NCI-H2029 treated with DMSO at 0.1 percent for 48 hours (cell line): ENCODE data around the gene GGN.
"Not testable (repeated sequence)": the region's sequence is repeated elsewhere in the genome, so short reads cannot be mapped to it uniquely, and the experiment has no call there.

Experiments used
- DNase-seq: peaks from one replicate; lab custom pipeline; 2025; lab: John Stamatoyannopoulos, UW

Gene GGN, protein sequence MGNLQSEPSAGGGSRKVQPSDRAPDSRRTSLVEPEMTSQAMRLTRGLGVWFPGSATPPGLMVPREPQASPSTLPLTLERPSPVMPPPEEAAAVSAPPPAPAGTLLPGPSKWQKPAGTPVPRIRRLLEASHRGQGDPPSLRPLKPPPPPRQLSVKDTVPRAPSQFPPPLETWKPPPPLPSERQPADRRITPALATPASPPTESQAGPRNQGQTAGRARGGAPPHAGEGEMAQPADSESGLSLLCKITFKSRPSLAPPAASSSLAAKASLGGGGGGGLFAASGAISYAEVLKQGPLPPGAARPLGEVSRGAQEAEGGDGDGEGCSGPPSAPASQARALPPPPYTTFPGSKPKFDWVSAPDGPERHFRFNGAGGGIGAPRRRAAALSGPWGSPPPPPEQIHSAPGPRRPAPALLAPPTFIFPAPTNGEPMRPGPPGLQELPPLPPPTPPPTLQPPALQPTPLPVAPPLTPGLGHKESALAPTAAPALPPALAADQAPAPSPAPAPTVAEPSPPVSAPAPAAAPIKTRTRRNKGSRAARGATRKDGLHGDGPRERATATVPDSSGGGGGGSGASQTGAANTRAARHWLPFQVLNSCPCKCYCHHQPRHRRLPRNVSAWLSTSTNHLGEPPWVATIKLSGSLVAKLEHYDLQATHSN

DNA sequence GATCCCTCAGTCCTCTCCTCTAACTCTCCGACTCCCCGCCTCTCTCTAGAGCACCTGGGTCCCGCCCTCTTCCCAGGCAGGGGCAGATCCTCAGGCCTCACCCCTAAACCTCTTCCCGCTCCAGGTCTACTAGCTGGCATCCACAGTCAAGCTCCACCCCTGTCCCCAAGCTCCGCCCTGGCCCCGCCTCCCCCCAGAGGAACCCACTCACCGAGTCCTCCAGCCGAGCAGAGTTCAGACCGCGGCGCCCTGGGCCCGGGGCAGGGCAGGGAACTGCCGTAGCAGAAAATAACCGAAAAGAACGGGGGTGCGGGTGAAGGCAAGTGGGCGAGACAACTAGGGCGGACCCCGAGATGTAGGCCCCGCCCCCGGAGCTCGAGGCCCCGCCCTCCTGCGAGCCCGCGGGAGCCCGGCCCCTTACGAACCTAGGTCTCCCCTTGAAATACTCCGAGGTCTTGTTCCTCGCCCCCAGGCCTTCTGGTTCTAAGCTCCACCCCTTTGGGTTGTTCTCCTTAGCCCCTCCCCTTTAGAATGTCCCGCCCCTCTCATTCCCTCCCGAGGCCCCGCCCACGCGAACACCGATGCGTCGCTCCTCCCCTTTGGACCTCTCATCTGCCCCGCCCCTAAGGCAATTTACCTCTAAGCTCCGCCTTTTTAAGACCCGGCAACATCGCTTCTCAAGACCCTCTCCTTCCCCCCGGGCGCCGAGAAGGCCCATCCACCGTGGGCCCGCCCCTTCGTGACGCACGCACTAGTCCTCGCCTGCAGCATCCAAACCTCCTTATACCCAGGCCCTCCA, at the start of gene GGN:
TSS of gene GGN (minus strand) at position 485 of the 799 bp plus-strand sequence. CDS start 773 bp downstream, outside the sequence.
- peak; percentile 45 for DNase-seq

DNA sequence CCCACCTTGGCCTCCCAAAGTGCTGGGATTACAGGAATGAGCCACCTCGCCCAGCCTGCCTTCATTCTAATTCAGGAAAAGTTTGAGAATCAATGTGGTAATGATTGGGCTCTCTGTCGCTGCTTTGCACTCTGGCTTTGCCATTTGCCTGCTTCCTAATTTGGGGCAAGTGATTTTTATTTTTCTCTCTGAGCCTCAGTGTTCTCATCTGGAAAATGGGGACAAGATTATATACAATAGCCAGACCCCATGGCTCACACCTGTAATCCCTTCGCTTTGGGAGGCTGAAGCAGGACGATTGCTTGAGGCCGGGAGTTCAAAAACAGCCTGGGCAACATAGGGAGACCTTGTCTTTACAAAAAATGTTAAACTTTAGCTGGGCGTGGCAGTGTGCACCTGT, 49.5 kb upstream of the GGN start:
- no peak for DNase-seq

DNA sequence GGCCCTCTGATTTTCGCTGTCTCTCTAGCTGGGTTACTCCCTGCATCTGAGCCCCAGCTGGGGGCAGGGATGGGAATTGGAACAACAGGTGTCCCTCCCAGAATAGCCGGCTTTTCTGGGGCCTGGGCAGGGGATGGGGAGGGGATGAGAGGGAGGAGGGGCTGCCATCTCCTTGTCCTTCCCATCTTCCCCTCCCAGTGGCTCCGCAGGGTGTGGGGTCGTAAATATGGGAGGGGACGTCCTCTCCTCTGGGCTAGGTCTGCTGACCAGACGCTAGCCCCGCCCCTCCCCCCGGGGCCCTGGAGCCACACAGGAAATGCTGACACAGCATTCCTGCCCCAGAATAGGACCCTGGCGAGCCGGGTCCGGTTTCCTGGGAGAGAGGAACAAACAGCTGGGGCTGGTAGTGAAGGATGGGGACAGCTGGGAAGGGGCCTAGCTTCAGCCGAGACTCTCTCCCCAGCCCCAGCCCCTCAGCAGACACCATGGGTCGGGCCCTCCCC, 46.8 kb upstream of the GGN start:
- DNase-seq: no peak

DNA sequence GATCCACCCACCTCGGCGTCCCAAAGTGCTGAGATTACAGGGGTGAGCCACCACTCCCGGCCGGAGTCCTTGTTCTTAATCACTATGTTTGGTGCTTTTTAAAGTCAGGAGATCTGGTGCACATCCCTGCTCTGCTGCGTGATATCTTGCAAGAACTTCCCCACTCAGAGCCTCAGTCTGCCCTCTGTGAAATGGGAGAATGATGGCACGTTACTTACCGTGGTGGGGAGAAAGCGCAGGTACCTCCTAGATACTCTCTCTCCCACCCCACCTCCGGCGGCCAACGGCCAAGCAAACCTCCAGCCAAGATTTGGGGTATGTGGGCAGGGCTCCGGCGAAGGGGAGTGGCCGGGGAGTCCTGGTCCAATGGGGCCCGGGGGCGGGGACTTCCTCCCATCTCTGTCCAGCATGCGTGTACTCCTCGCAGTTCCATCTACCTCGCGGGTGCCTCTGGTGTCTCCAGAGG, 45.5 kb upstream of the GGN start, which contains the start of gene RYR1:
TSS of gene RYR1 (plus strand) at position 424 of the 466 bp plus-strand sequence. CDS start 139 bp downstream, outside the sequence.
- no peak for DNase-seq

DNA sequence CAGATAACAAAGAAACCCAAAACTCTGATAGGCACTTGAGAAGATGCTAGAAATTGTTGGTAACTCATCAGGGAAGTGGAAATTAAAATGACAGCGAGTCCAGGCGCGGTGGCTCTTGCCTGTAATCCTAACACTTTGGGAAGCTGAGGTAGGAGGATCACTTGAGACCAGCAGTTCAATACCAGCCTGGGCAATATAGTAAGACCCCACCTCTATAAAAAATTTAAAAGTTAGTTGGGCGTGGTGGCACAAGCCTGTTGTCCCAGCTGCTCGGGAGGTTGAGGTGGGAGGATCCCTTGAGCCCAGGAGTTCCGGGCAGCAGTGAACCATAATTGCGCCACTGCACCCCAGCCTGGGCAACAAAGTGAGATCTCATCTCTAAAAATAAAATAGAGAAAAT, 43.1 kb upstream of the GGN start:
- DNase-seq: no peak

DNA sequence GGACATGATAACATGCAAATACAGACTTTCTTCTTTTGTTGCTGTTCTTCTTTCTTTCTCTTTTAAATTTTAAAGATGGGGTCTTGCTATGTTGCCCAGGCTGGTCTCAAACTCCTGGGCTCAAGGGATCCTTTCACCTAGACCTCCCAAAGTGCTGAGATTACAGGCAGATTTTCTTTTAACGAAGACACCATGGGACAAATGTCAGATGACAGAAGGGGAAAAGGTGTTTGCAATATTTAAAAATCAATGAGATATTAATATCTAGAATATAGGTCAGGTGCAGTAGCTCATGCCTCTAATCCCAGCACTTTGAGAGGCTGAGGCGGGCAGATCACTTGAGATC, 42.0 kb upstream of the GGN start:
- DNase-seq: no peak

DNA sequence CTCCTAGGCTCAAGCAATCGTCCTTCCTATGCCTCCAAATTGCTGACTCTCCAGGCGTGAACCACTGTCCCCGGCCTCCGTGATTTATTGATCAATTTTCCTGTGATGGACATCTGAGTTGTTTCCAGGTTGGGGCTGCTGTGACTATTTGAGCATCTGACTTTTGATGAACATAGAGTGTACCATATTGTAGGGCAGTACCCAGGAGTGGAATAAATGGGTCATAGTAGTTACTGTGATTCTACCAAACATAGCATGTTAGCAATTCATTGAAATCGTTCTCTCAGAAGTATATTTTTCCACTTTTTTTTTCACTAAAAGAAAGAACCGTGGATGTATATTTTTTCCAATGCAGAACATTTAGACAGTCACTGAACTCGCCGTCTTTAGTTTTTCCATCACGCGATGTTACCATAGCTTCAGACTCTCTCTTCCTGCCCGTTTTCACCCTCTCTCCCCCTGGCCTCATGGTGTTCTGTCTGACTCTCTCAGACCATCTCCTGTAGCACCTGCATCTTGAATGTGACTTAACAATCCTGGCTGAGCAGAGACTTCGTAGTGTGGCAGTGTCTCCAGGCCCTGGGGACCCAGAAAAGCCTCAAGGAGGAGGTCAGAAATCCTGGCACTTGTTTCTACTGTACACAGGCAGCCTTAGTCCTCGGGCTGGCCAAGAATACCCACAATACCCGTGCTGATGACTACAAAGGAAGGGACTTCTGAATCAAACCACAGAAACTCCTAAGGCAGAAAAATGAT, 41.4 kb upstream of the GGN start:
- DNase-seq: no peak

DNA sequence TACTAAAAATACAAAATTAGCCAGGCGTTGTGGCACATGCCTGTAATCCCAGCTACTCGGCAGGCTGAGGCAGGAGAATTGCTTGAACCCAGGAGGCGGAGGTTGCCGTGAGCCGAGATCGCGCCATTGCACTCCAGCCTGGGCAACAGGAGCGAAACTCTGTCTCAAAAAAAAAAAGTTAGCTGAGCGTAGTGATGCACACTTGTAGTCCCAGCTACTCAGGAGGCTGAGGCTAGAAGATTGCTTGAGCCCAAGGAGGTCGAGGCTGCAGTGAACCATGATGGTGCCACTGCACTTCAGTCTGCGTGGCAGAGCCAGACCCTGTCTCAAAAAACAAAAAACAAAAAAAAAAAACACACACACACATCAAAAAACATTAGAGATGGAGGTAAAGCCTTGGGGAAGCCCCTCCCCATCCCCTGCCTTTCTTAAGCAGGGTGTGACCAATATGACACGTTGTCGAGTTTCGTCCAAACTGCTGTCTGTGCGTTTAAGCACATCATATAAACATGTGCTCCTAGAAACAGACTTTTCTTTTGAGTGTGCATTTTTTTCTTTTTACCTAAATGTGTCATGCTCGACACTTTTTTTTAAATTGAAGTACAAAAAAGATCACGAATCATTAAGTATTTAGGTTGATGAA, 39.3 kb upstream of the GGN start:
- not testable (repeated sequence) for DNase-seq

DNA sequence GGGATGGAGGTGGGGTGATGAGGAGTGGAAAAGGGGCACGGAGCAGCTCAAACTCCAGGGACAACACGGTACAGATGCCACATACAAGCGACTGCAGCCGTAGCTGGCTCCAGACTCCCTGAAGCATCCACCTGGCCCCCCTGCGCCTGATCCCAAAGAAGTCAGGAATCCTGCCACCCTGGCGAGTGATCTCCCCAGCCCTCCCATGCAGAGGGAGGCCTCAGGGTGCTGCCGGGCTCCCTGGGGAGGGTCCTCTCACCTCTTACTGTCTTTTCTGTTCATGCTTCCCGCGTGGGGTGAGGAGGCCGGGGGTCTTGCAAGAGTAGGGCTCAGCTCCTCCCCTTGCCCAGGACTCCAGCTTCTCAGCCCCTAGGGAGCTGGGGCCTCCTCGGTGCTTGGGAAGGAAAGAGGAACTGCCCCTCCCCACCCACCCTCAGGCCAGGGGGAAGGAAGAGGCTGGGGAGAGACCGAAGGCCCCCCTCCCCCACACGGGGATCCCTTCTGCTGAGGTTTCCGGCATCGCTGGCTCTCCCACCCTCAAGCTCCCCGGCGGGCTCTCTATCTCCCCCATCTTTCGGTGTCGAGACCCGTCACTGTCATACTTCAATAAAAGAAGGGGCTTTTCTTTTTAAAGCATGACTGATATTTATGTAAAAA, 38.1 kb upstream of the GGN start, which contains the start of gene RASGRP4:
TSS of gene RASGRP4 (minus strand) at position 410 of the 657 bp plus-strand sequence. CDS start at position 282, 128 bp downstream.
- no peak for DNase-seq

DNA sequence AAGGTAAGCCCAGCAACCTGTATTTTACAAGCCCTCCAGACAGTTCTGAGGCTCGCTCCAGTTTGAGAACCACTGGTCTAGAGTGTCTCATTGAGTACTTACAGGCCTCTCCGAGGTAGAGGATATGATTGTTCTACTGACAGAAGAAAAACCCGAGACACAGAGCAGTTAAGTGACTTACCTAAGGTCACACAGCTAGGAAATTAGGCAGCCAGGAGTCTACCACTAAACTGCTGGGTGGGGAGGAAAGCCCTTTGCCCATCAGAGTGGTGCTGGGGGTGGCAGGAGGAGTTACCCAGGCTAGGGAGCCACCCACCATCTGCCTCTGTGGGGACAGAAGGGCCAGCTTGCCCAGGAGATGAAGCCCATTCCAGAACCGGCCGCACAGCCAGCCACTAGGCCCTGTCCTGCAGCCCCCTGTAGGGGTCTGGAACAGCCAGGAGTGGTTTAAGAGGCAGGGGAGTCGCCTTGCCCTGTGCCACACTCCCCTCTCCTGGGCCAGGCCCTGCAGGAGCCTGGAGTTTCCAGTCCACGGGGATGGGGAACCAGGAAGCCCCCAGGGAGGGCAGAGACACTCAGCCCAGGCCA, 37.5 kb upstream of the GGN start:
- no peak for DNase-seq

DNA sequence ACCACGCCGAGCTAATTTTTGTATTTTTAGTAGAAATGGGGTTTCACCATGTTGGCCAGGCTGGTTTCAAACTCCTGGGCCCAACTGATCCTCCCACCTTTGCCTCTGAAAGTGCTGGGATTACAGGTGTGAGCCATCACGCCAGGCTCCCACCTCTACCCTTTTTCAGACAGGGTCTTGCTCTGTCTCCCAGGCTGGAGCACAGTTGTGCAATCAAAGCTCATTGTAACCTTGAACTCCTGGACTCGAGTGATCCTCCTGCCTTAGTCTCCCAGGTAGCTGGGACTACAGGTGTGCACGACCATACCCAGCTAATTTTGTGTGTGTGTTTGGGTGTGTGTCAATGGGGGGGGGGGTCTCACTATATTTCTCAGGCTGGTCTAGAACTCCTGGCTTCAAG, 36.4 kb upstream of the GGN start:
- no peak for DNase-seq

DNA sequence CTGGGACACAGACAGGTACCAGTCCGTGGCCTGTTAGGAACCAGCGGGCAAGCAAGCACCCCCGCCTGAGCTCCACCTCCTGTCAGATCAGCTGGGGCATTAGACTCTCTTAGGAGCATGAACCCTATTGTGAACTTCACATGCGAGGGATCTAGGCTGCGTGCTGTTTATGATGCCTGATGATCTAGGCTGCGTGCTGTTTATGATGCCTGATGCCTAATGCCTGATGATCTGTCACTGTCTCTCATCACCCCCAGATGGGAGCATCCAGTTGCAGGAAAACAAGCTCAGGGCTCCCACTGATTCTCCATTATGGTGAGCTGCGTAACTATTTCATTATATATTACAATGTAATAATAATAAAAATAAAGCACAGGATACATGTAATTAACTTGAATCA, 34.6 kb upstream of the GGN start:
- DNase-seq: no peak

DNA sequence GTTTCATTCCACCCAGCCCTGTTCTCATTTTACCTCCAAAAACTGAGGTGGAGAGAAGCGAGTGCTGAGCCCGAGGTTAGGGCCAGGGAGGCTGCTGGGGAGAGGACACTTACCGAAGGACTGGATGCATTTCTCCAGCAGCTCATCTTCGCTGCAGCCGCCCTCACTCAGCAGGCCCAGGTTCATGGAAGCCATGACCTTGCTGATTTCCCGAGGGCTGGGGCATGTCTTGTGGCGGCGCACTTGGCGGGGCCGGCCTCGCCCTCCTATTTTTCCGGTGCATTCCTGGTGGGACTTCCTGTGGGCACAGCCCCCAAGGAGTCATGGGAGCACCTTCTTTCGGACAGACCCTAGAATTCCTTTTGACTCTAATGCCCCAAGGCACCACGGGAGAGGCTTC, 34.0 kb upstream of the GGN start:
- DNase-seq: no peak

DNA sequence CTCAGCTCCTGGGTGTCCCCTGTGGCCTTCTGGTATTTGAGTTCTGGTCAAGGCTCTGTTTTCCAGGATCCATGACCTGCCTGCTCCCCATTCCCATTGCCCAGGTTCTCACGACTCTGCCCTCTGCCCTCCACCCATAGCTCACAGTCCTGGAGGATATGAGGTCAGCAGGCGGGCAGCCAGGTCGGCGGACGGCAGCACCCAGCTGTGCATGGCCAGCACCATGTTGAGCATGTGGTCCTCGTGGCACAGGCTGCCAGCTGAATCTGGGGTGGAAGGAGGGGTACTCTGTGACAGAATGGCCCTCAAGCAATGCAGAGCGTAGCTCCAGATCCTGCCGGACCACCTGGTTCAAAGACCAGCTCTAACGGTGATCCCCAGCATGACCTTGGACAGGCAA, 33.1 kb upstream of the GGN start:
- DNase-seq: no peak

DNA sequence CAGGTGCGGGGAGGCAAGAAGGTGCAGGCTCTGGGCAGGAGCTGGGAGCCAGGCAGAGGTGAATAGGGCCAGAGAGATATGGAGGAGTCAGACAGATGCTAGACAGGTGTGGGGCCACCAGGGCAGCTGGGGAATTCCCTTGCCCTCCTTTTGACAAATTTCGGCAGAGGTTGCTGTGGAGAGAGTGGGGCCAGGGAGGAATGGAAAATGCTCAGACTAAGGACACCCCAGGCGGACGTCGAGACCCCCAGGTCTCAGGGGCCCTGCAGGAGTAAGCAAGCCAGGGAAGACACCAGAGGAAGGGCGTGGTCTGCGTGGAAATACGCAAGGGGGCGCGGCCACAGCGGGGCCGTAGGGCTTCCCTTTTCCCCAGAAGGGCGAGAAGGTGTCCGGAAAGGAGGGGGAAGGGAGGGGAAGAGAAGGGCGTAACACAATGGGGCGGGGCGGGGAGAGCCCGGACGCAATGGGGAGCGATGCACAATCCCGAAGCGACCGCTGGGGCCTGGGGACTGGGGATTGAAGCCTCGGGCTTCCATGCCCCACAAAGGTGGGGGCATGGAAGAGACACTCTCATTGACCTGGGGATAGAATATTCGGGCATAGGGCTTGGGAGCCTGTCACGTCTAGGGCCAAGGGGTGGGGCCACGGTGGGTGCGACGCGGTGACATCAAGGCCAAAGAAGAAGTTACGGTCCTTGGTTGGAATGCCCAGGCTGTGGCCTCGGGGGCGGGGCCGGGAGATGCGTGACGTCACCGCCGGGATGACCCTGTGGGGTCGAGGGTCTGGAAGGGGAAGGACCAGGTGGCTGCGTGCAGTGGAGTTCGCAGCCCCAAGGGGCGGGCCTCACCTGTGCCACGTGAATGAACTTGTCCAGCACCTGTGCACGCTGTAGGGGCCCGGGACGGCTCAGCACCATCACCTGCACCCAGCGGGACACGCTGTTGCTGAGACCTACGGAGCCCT, 30.0 kb upstream of the GGN start:
- DNase-seq: no peak

DNA sequence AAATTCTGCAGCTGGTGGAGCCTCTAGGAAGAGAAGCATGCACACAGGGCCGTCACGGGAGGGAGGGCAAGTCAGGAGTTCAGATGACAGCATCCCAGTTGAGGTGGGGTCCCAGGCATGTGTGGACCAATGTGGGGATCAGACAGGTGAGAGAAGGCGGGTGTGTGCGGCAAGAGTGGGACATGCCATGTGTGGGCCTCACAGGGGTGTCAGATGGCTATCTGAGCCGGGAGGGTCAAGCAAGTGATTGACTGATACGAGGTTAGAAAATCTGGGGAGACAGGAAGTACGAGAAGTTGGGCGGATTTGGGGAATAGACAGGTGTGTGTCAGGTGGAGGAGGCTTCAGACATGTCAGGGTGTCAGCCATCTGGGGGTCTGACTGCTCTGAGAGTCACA, 29.3 kb upstream of the GGN start:
- no peak for DNase-seq

DNA sequence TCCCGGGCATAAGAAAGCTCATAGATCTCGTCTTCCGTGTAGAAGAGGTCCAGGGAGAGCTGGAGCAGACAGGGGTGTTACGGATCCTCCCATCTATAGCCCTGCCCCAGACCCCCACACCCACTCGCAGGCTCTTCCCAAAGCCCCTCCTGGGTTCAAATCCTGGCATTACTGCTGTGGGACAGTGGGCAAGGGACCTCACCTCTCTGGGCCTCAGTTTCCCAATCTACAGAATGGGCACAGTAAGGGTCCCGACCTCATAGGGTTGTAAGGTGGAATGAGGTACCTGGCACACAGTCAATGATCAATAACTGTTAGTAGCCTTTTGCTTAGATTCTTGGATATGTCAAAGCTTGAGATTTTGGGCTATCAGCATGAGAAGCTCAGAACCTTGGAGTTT, 25.6 kb upstream of the GGN start:
- no peak for DNase-seq

DNA sequence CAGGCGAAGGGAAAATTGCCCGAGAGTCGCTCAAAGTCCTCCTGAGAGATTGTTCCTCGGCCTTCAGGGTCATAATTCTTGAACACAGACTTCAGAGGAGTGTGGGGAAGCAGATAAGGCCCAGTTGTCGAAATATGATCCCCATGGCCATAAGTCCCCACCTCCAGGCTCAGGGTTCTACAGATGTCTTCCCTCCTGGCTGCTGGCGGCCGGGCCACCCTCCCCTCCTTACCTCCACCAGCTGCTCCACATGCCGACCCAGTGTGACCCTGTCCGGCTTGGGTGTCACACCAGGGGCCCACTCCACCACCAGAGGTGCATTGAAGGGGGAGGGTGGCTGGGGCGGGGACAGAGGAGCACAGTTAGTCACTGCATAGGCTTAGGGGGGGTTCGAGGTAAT, 25.1 kb upstream of the GGN start:
- no peak for DNase-seq

DNA sequence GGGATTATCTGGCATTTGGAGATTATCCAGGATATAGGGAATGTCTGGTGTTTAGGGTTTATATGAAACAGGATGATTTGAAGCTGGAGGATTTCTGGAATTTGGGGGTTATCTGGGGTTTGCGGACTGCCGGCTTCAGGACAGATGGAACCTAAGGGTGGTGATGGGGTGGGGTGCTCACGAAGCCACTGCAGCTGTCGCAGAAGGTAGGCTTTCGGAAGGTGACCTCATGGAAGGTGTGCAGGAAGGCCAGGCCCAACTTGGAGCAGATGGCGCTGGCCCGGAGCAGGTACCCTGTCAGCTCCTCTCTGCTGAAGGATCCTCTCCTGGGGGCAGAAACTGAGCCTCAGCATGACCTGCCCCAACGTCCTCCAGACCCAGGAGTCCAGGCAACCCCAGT, 24.7 kb upstream of the GGN start:
- no peak for DNase-seq
